ENCODE data around the gene TDRD15.

The TDRD15 gene

DNA sequence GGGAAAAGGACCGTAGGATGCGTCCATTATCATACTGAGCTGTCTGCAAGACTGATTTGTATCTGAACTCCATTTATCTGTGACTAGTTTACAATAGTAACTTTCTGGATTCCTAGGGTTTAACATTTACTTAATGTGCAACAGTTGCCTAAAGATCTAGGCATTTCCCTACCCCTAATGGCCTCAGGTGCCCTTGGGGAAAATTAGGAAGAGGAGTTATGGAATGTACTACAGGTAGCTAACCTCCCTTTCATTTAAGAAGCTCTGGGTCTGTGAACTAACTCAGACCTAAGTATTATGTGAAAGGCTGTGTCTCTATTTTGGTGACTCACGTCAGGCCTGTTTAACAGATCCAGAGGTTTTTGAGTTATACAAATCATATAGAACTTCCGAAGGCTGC, 59.5 kb downstream of the TDRD15 start:
- no peak for DNase-seq (ENCODE audit: extremely low spot score)
- ChIA-PET CTCF (no interaction called here), POLR2A (interaction anchor here (0.6 kb wide), 1 partner anchor 737 kb away, joined by 3 read pairs; the partner anchor contains the start of gene RHOB)
- TF ChIP-seq, protein P1, sequence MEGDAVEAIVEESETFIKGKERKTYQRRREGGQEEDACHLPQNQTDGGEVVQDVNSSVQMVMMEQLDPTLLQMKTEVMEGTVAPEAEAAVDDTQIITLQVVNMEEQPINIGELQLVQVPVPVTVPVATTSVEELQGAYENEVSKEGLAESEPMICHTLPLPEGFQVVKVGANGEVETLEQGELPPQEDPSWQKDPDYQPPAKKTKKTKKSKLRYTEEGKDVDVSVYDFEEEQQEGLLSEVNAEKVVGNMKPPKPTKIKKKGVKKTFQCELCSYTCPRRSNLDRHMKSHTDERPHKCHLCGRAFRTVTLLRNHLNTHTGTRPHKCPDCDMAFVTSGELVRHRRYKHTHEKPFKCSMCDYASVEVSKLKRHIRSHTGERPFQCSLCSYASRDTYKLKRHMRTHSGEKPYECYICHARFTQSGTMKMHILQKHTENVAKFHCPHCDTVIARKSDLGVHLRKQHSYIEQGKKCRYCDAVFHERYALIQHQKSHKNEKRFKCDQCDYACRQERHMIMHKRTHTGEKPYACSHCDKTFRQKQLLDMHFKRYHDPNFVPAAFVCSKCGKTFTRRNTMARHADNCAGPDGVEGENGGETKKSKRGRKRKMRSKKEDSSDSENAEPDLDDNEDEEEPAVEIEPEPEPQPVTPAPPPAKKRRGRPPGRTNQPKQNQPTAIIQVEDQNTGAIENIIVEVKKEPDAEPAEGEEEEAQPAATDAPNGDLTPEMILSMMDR (IDR thresholded peaks at IDR 0.05; ENCODE audit: control extremely low read depth, extremely low read depth, low read depth, missing control alignments) = no peak

DNA sequence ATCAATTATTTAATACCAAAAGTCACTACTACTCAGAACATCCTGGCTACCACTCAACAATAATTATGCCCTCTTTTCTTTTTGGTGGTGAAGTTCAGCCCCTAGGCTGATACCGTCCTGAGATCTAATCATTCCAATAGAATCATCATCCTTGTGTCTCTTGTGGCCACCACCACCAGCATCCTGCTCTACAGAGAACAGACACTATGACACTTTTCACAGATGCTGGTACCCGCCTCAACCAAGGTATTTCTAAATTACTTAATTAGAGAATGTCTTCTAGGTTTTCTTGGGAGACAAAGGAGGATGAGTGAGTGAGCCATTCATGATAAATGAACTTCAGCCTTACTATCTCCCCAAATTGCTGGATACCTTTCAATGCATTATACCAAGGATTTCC, 60.0 kb downstream of the TDRD15 start:
- TF ChIP-seq, protein P1 (IDR thresholded peaks at IDR 0.05; ENCODE audit: control extremely low read depth, extremely low read depth, low read depth, missing control alignments) = no peak
- ChIA-PET POLR2A (interaction anchor here (0.6 kb wide), 1 partner anchor 737 kb away, joined by 3 read pairs; the partner anchor contains the start of gene RHOB), CTCF (no interaction called here)
- no peak for DNase-seq (ENCODE audit: extremely low spot score)

DNA sequence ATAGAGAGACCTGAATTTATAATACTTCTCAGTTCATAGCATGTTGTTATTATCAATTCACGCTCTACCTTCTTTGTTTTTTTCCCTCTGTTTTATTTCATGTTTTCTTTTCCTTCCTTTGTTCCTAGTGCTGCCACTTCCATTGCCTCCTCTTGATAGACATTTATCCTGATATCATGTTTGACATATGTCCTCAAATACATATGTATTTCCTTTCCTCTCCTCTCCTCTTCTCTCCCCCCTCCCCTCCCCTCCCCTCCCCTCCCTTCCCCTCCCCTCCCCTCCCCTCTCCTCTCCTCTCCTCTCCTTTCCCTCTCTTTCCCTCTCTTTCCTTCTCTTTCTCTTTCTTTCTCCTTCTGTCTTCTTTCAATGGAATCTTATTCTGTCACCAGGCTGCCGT, 67.8 kb downstream of the TDRD15 start:
- POLR2A ChIA-PET = no interaction called here
- DNase-seq (ENCODE audit: extremely low spot score) = no peak
- TF ChIP-seq, protein P1 (IDR thresholded peaks at IDR 0.05; ENCODE audit: control extremely low read depth, extremely low read depth, low read depth, missing control alignments) = no peak
- CTCF ChIA-PET = interaction anchor here (1.2 kb wide), 1 partner anchor 10 kb away, joined by 3 read pairs; no protein-coding TSS in a partner anchor

All from GM10248 (cell line).